Activated B cell treated with CpG ODN at 0.5 μM for 24 hours (primary cell): ENCODE measurements around the gene ITGB6. TPM values are rescaled to one million over a fixed set of nuclear protein-coding genes. Genes with fewer than 3 reads are reported as not detected.

ENCODE experiments used
- ATAC-seq: fragments of 200-7000 bp; cut with Tn5 transposase; one replicate; pipeline ENCODE4 v1.10.0; 2021; ENCODE audit warnings: low read depth, mild to moderate bottlenecking, moderate library complexity
- CTCF ChIA-PET: fragments of 350-600 bp; sonication (Branson Sonifier 250); formaldehyde crosslinking; loops from one replicate; lab custom pipeline; 2021; ENCODE audit warnings: antibody characterized with exemption; lab: Charles Lee
- POLR2A ChIA-PET: fragments of 350-600 bp; sonication (Branson Sonifier 250); formaldehyde crosslinking; loops from one replicate; lab custom pipeline; 2021; ENCODE audit warnings: antibody characterized with exemption; lab: Charles Lee
- DNase-seq: peaks from one replicate; pipeline ENCODE4 v3.0.0; 2022
- H3K27ac Mint-ChIP-seq: one replicate; pipeline ENCODE4 v1.8.0; 2020; ENCODE audit warnings: mixed read lengths
- H3K27me3 Mint-ChIP-seq: one replicate; pipeline ENCODE4 v1.8.0; 2021; ENCODE audit warnings: mixed read lengths
- H3K36me3 Mint-ChIP-seq: one replicate; pipeline ENCODE4 v1.8.0; 2021; ENCODE audit warnings: low read depth, mixed read lengths
- H3K4me1 Mint-ChIP-seq: one replicate; pipeline ENCODE4 v1.8.0; 2021; ENCODE audit warnings: mixed read lengths
- H3K4me3 Mint-ChIP-seq: one replicate; pipeline ENCODE4 v1.8.0; 2020; ENCODE audit warnings: mild to moderate bottlenecking, mixed read lengths
- H3K9me3 Mint-ChIP-seq: one replicate; pipeline ENCODE4 v1.8.0; 2020; ENCODE audit warnings: mixed read lengths
- CTCF ChIP-seq: fragments of 200-600 bp; IDR thresholded peaks from one replicate; pipeline ENCODE4 v1.8.0; 2022; ENCODE audit warnings: antibody characterized with exemption, mild to moderate bottlenecking
- intact Hi-C: fragments of 100-400 bp; cut with micrococcal nuclease; formaldehyde crosslinking; loops from one replicate; pipeline ENCODE4 v1.15.1; 2024
- total RNA-seq: library from RNA; stranded (reverse); gene quantifications from 2 replicates; pipeline ENCODE4 v1.2.3, GENCODE V29; 2022

Gene ITGB6
- total RNA-seq, 1 donor from 2014 or later, result not detected

- no peak overlapping the region for H3K4me3 Mint-ChIP-seq
- no peaks in the 10 kb centered on the region for H3K36me3 Mint-ChIP-seq
- DNase-seq, result no peak
- H3K4me1 Mint-ChIP-seq, result peaks cover 31% of the 10 kb centered on the region
- ChIA-PET POLR2A (interaction anchor here (0.6 to 0.7 kb wide), 3 partner anchors 9 to 941 kb away, joined by 3 to 5 read pairs (median 4); no protein-coding TSS in a partner anchor), CTCF (interaction anchor here (1.8 kb wide), 1 partner anchor 97 kb away, joined by 5 read pairs; no protein-coding TSS in a partner anchor)
- peaks cover 4% of the 10 kb centered on the region for H3K9me3 Mint-ChIP-seq
- intact Hi-C loops, result loop anchor here (10.0 kb wide), 1 partner anchor 332 kb away; no protein-coding TSS in a partner anchor
- H3K27ac Mint-ChIP-seq, result no peak overlapping the region
- no peak for ATAC-seq
- TF ChIP-seq CTCF, result no peak
- no peaks in the 10 kb centered on the region for H3K27me3 Mint-ChIP-seq
Measured at GRCh38 chr2:160207271-160207670, 7.2 kb upstream of the ITGB6 start.

- Mint-ChIP-seq H3K4me3 (no peak overlapping the region), H3K36me3 (no peaks in the 10 kb centered on the region), H3K4me1 (peaks cover 34% of the 10 kb centered on the region), H3K27me3 (no peaks in the 10 kb centered on the region), H3K27ac (no peak overlapping the region), H3K9me3 (peaks cover 4% of the 10 kb centered on the region)
- CTCF ChIA-PET, result interaction anchor here (1.8 kb wide), 1 partner anchor 96 kb away, joined by 5 read pairs; no protein-coding TSS in a partner anchor
- no peak for TF ChIP-seq CTCF
- POLR2A ChIA-PET, result interaction anchor here (0.7 kb wide), 1 partner anchor 292 kb away, joined by 5 read pairs; no protein-coding TSS in a partner anchor
- ATAC-seq (no peak), DNase-seq (no peak)
- intact Hi-C loops, result loop anchor here (10.0 kb wide), 1 partner anchor 332 kb away; no protein-coding TSS in a partner anchor
Measured at GRCh38 chr2:160206436-160206835, 6.4 kb upstream of the ITGB6 start.

GRCh38 chr2:160205505-160205904, 5.4 kb upstream of the ITGB6 start:
- CTCF ChIA-PET, result no interaction called here
- H3K27me3 Mint-ChIP-seq, result no peaks in the 10 kb centered on the region
- H3K9me3 Mint-ChIP-seq, result peaks cover 4% of the 10 kb centered on the region
- no peak for DNase-seq
- H3K4me3 Mint-ChIP-seq, result no peak overlapping the region
- peaks cover 28% of the 10 kb centered on the region for H3K4me1 Mint-ChIP-seq
- no peak for TF ChIP-seq CTCF
- POLR2A ChIA-PET, result no interaction called here
- intact Hi-C loops, result loop anchor here (10.0 kb wide), 1 partner anchor 331 kb away; no protein-coding TSS in a partner anchor
- H3K36me3 Mint-ChIP-seq, result no peaks in the 10 kb centered on the region
- ATAC-seq, result no peak
- H3K27ac Mint-ChIP-seq, result no peak overlapping the region

- Mint-ChIP-seq H3K9me3 (peaks cover 4% of the 10 kb centered on the region), H3K4me1 (peaks cover 17% of the 10 kb centered on the region), H3K4me3 (no peak overlapping the region), H3K36me3 (no peaks in the 10 kb centered on the region), H3K27me3 (no peaks in the 10 kb centered on the region), H3K27ac (no peak overlapping the region)
- POLR2A ChIA-PET, result no interaction called here
- CTCF ChIA-PET, result interaction anchor here (0.6 kb wide), 1 partner anchor 1053 kb away, joined by 3 read pairs; no protein-coding TSS in a partner anchor
- intact Hi-C loops, result loop anchor here (10.0 kb wide), 1 partner anchor 329 kb away; no protein-coding TSS in a partner anchor
- ATAC-seq (no peak), DNase-seq (no peak)
- no peak for TF ChIP-seq CTCF
Measured at GRCh38 chr2:160203422-160203821, 3.4 kb upstream of the ITGB6 start.

GRCh38 chr2:160203007-160203406, 2.9 kb upstream of the ITGB6 start:
- ATAC-seq (no peak), DNase-seq (no peak)
- TF ChIP-seq CTCF, result no peak
- ChIA-PET POLR2A (no interaction called here), CTCF (interaction anchor here (0.6 kb wide), 1 partner anchor 1053 kb away, joined by 3 read pairs; no protein-coding TSS in a partner anchor)
- intact Hi-C loops, result loop anchor here (10.0 kb wide), 1 partner anchor 328 kb away; no protein-coding TSS in a partner anchor
- Mint-ChIP-seq H3K4me3 (no peak overlapping the region), H3K4me1 (peaks cover 16% of the 10 kb centered on the region), H3K27ac (no peak overlapping the region), H3K27me3 (no peaks in the 10 kb centered on the region), H3K36me3 (no peaks in the 10 kb centered on the region), H3K9me3 (peaks cover 4% of the 10 kb centered on the region)
